Kidney (tissue), 14 donors: ENCODE measurements around the gene FMNL2. TPM values are rescaled to one million over a fixed set of nuclear protein-coding genes. Genes with fewer than 3 reads are reported as not detected.

Source experiments
- DNase-seq, 5 donors: peaks; one replicate each; pipeline ENCODE4 v3.0.0-alpha.2; 2013 to 2020
- FAIRE-seq: peaks from 2 replicates; lab custom pipeline; 2012; peaks lifted over from hg19 to GRCh38; lab: Jason Lieb, UNC
- H3K27ac ChIP-seq, 2 donors: one replicate each; pipeline ENCODE4 v1.7.0; 2013; ENCODE audit warnings: low read depth in 2 of 2, low read length in 2 of 2, inconsistent platforms in 1 of 2
- H3K27me3 ChIP-seq: one replicate; pipeline ENCODE4 v1.7.1; 2013; ENCODE audit warnings: low read length, inconsistent platforms; ENCODE audit not compliant: control insufficient read depth, insufficient read depth
- H3K36me3 ChIP-seq, 3 donors: one replicate each; pipeline versions ENCODE4 v1.7.0 to v1.7.1; 2013; ENCODE audit warnings: low read length in 3 of 3, control low read depth in 1 of 3, inconsistent platforms in 1 of 3; ENCODE audit not compliant: insufficient read depth in 3 of 3, control insufficient read depth in 2 of 3
- H3K4me1 ChIP-seq, 3 donors: one replicate each; pipeline versions ENCODE4 v1.7.0 to v1.7.1; 2013; ENCODE audit warnings: low read length in 3 of 3, inconsistent platforms in 1 of 3, low read depth in 1 of 3; ENCODE audit not compliant: control insufficient read depth in 2 of 3, insufficient read depth in 2 of 3
- H3K4me3 ChIP-seq, 3 donors: one replicate each; pipeline versions ENCODE4 v1.7.0 to v1.8.1; 2013; ENCODE audit warnings: low read length in 3 of 3, control low read depth in 1 of 3, inconsistent platforms in 1 of 3
- H3K9ac ChIP-seq, 3 donors: one replicate each; pipeline versions ENCODE4 v1.7.0 to v1.7.1; 2013; ENCODE audit warnings: low read length in 3 of 3, control low read depth in 1 of 3, inconsistent platforms in 1 of 3
- H3K9me3 ChIP-seq, 3 donors: one replicate each; pipeline versions ENCODE4 v1.7.0 to v1.7.1; 2013; ENCODE audit warnings: low read length in 3 of 3, control low read depth in 1 of 3, inconsistent platforms in 1 of 3; ENCODE audit not compliant: control insufficient read depth in 2 of 3, insufficient read depth in 1 of 3
- CTCF ChIP-seq: IDR thresholded peaks from 3 replicates; pipeline ENCODE4 v1.5.1; 2012; ENCODE audit warnings: mild to moderate bottlenecking, moderate library complexity, borderline replicate concordance; ENCODE audit not compliant: insufficient read depth; ENCODE audit errors: extremely low read depth
- intact Hi-C: fragments of 100-400 bp; cut with DNase I; formaldehyde crosslinking; loops from one replicate; pipeline ENCODE4 v1.11.1; 2022
- polyA plus RNA-seq: library from polyadenylated mRNA; stranded (reverse); fragments of 350-450 nt; fragmentation: Illumina TruSeq; extraction: RNeasy Lipid Tissue Mini Kit (QIAGEN cat#74804); gene quantifications from one replicate; pipeline ENCODE4 v1.2.3, GENCODE V29; 2014; ENCODE audit warnings: low read depth, low replicate concordance; ENCODE audit not compliant: insufficient read depth
- total RNA-seq: library from RNA; stranded (reverse); fragmentation: NEBNext Ultra II Directional; extraction: Animal tissue kit (Norgen Biotek cat#: 25700); gene quantifications from one replicate; pipeline ENCODE4 v1.2.1, GENCODE V29; 2021
- donor health status: control.
- donor health status: control.
- donor health status: control.
- donor health status: control.
- donor health status: control.
- donor health status: DM: yes; HTN: yes; CAD: no.
- donor health status: Normal renal cell carcinoma (clear cell type).

FMNL2 gene
- total and polyA plus RNA-seq, 2 donors from 2014 or later, result 10.7 to 39.1 TPM

GRCh38 chr2:152492911-152493310, 157.9 kb downstream of the FMNL2 start:
- FAIRE-seq (no peak), DNase-seq (no peak)
- Histone ChIP-seq H3K9me3 (no peaks in the 10 kb centered on the region), H3K36me3 (no peaks in the 10 kb centered on the region), H3K27ac (no peak overlapping the region), H3K4me3 (no peak overlapping the region), H3K27me3 (no peaks in the 10 kb centered on the region), H3K9ac (no peak overlapping the region), H3K4me1 (peaks cover 2 to 9% (median 8%) of the 10 kb centered on the region in 3 donors)
- no peak for TF ChIP-seq CTCF
- intact Hi-C loops, result no loop called here

GRCh38 chr2:152493417-152493816, 158.4 kb downstream of the FMNL2 start:
- intact Hi-C loops, result no loop called here

GRCh38 chr2:152493945-152494528, 159.1 kb downstream of the FMNL2 start:
- DNase-seq (peak in 2 of 5 donors; percentile 42 to 60), FAIRE-seq (no peak)
- peak overlapping the region in 1 of 2 donors; percentile 11 for H3K27ac ChIP-seq
- intact Hi-C loops, result no loop called here
- H3K4me1 ChIP-seq, result peaks cover 2 to 19% (median 8%) of the 10 kb centered on the region in 3 donors
- H3K4me3 ChIP-seq, result no peak overlapping the region
- no peaks in the 10 kb centered on the region for H3K9me3 ChIP-seq
- no peaks in the 10 kb centered on the region for H3K27me3 ChIP-seq
- H3K9ac ChIP-seq, result no peak overlapping the region
- no peak for TF ChIP-seq CTCF
- H3K36me3 ChIP-seq, result no peaks in the 10 kb centered on the region

More at GRCh38 chr2:152493417-152493816, 158.4 kb downstream of the FMNL2 start:
- H3K9me3 ChIP-seq, result no peaks in the 10 kb centered on the region
- H3K27ac ChIP-seq, result peak overlapping the region in 1 of 2 donors; percentile 11
- H3K36me3 ChIP-seq, result no peaks in the 10 kb centered on the region
- H3K4me1 ChIP-seq, result peaks cover 2 to 13% (median 8%) of the 10 kb centered on the region in 3 donors
- TF ChIP-seq CTCF, result no peak
- H3K27me3 ChIP-seq, result no peaks in the 10 kb centered on the region
- H3K9ac ChIP-seq, result no peak overlapping the region
- FAIRE-seq, result no peak
- DNase-seq, result no peak
- H3K4me3 ChIP-seq, result no peak overlapping the region
